AG09319 (cell line): ENCODE results near the gene LIMCH1.
A peak's percentile ranks its signal among the peaks of the same experiment; 100 is the strongest.
"Not testable (repeated sequence)": the region's sequence is repeated elsewhere in the genome, so short reads cannot be mapped to it uniquely, and the experiment has no call there.

ENCODE experiments used
- DNase-seq: peaks from one replicate; pipeline ENCODE4 v3.0.0-alpha.2; 2010; ENCODE audit warnings: low read depth; ENCODE audit errors: extremely low read depth
- TF ChIP-seq, protein P1 (sequence below): IDR thresholded peaks from 2 replicates; pipeline ENCODE4 v1.5.1; 2011; ENCODE audit warnings: low read depth, mild to moderate bottlenecking, inconsistent platforms, low read length, moderate library complexity

Gene LIMCH1

DNA sequence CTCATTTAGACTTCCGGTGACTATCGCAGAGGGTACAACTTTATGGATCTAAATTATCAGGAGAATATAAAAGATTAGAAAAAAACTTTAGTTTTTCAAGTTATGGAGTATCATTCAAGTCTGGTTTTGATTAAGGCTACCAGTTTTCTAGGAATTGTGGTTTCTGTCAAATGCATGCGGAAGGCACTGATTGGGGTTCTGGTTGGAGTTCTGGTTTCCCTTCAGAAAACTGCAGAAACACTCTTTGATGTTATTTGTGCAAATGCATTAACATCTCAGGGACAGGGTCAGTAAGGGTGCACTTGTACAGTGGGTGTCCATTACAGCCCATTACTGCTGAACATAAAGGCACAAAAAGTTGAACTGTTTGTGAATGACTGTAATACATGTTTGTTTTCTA lies 100.2 kb downstream of the LIMCH1 start:
- no peak for DNase-seq
- TF ChIP-seq, protein P1, sequence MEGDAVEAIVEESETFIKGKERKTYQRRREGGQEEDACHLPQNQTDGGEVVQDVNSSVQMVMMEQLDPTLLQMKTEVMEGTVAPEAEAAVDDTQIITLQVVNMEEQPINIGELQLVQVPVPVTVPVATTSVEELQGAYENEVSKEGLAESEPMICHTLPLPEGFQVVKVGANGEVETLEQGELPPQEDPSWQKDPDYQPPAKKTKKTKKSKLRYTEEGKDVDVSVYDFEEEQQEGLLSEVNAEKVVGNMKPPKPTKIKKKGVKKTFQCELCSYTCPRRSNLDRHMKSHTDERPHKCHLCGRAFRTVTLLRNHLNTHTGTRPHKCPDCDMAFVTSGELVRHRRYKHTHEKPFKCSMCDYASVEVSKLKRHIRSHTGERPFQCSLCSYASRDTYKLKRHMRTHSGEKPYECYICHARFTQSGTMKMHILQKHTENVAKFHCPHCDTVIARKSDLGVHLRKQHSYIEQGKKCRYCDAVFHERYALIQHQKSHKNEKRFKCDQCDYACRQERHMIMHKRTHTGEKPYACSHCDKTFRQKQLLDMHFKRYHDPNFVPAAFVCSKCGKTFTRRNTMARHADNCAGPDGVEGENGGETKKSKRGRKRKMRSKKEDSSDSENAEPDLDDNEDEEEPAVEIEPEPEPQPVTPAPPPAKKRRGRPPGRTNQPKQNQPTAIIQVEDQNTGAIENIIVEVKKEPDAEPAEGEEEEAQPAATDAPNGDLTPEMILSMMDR, result no peak

GRCh38 chr4:41638866-41639265 lies 100.9 kb downstream of the LIMCH1 start:
- DNase-seq, result no peak
- TF ChIP-seq, protein P1, result no peak

GRCh38 chr4:41639291-41639690 lies 101.3 kb downstream of the LIMCH1 start:
- TF ChIP-seq, protein P1, result no peak
- no peak for DNase-seq

DNA sequence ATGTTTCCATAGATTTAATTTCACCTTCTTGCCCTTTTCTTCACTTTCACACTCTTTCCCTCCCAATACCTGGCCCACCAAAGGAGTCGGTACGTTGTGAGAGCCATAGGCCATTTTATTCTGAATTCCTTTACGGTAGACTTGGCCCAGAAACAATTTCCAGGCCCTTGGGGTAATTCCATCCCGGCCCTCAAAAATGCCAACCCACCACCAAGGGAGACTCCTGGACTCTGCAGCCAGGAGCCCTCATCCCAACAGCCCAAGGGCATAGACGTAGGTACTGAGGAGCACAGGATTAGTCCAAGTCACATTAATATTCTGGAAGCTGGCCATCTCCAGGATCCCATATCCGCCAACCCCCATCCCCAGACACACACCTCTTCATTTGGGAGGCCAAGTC lies 102.9 kb downstream of the LIMCH1 start:
- TF ChIP-seq, protein P1, result no peak
- DNase-seq, result no peak

GRCh38 chr4:41642746-41643145 lies 104.8 kb downstream of the LIMCH1 start:
- not testable (repeated sequence) for DNase-seq

- DNase-seq, result no peak
- TF ChIP-seq, protein P1, result no peak
These were observed 105.4 kb downstream of the LIMCH1 start for GRCh38 chr4:41643331-41643730.

GRCh38 chr4:41644288-41644914 lies 106.4 kb downstream of the LIMCH1 start:
- DNase-seq, result no peak
- TF ChIP-seq, protein P1, result peak; percentile 70

DNA sequence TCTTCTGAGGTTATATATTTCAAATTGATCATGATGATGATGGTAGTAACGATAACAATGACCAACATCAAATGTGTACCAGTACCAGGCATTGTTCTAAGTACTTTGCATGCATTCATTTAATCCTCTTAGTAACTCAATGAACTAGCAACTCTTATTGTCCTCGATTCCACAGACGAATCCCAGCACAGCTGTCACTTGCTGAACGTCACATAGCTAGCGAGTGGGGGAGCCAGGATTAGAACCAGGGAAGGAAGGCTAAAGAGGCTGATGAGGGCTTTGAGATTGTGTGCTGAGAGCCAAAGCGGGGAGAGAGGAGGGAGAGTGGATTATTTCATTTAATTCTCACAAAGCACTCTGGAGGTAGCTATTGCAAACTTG lies 106.9 kb downstream of the LIMCH1 start:
- TF ChIP-seq, protein P1, result no peak
- DNase-seq, result no peak
